Measurements from ENCODE around the gene WDR70.

- TF ChIP-seq CTCF (conservative IDR thresholded peaks at IDR 0.05 in 1 of 2, IDR thresholded peaks at IDR 0.05 in 1 of 2; ENCODE audit: low read depth in 1 of 2, low read length in 2 of 2) (no peak), EZH2 (IDR thresholded peaks at IDR 0.05; ENCODE audit: low read length, missing control alignments) (no peak)
These were observed 160.3 kb downstream of the WDR70 start for GRCh38 chr5:37539459-37539858.

Measured in fibroblast of lung (primary cell).